CD14-positive monocyte (primary cell): ENCODE measurements around the gene NKAIN2. TPM values are rescaled to one million over a fixed set of nuclear protein-coding genes. Genes with fewer than 3 reads are reported as not detected.

Experiments used
- DNase-seq, 3 donors: peaks; one replicate each; pipeline ENCODE4 v3.0.0-alpha.2; 2011 to 2022
- H2AFZ ChIP-seq: 2 replicates; pipeline ENCODE4 v1.6.0; 2012; ENCODE audit warnings: mild to moderate bottlenecking, low read depth, low read length, inconsistent platforms; ENCODE audit not compliant: insufficient read depth, poor library complexity, severe bottlenecking
- H3K27ac ChIP-seq, 2 donors: 1 replicate in 1 of 2; 2 replicates in 1 of 2; pipeline ENCODE4 v1.5.1; 2012 to 2013; ENCODE audit warnings: low read length in 2 of 2, control low read depth in 1 of 2, inconsistent platforms in 1 of 2, low read depth in 1 of 2, mild to moderate bottlenecking in 1 of 2
- H3K27me3 ChIP-seq, 2 donors: one replicate each; pipeline versions ENCODE4 v1.6.0 to v1.6.1; 2011 to 2013; ENCODE audit warnings: low read length in 2 of 2; ENCODE audit not compliant: control insufficient read depth in 2 of 2, insufficient read depth in 2 of 2
- H3K36me3 ChIP-seq, 2 donors: replicated peaks in 1 of 2; 1 replicate in 1 of 2; 2 replicates in 1 of 2; pipeline versions ENCODE4 v1.5.1 to v1.6.1; 2012 to 2013; ENCODE audit warnings: low read length in 2 of 2, control low read depth in 1 of 2, inconsistent platforms in 1 of 2, mild to moderate bottlenecking in 1 of 2; ENCODE audit not compliant: insufficient read depth in 2 of 2, control insufficient read depth in 1 of 2
- H3K4me1 ChIP-seq, 2 donors: 1 replicate in 1 of 2; 2 replicates in 1 of 2; pipeline versions ENCODE4 v1.5.1 to v1.6.1; 2012 to 2013; ENCODE audit warnings: low read length in 2 of 2, control low read depth in 1 of 2, inconsistent platforms in 1 of 2, mild to moderate bottlenecking in 1 of 2, moderate library complexity in 1 of 2; ENCODE audit not compliant: insufficient read depth in 2 of 2, control insufficient read depth in 1 of 2
- H3K4me2 ChIP-seq: replicated peaks from 2 replicates; pipeline ENCODE3; 2012; ENCODE audit warnings: low read length, moderate library complexity, mild to moderate bottlenecking; ENCODE audit not compliant: poor library complexity, severe bottlenecking; ENCODE audit errors: extremely low read depth
- H3K4me3 ChIP-seq, 3 experiments: fragments of 200-600 bp in 1 of 3; sonication (generic) in 1 of 3; replicated peaks in 1 of 3; 1 replicate in 2 of 3; 2 replicates in 1 of 3; pipeline ENCODE4 v1.5.1; 2011 to 2013; ENCODE audit warnings: low read length in 3 of 3, mild to moderate bottlenecking in 3 of 3, control low read depth in 2 of 3, low read depth in 2 of 3, inconsistent platforms in 1 of 3, moderate library complexity in 1 of 3
- H3K79me2 ChIP-seq: 2 replicates; pipeline ENCODE4 v1.6.0; 2012; ENCODE audit warnings: mild to moderate bottlenecking, control low read depth, inconsistent platforms, low read length, moderate library complexity; ENCODE audit not compliant: insufficient read depth
- H3K9ac ChIP-seq: 2 replicates; pipeline ENCODE4 v1.6.0; 2017; ENCODE audit warnings: low read length, mild to moderate bottlenecking; ENCODE audit not compliant: insufficient read depth, poor library complexity, severe bottlenecking
- H3K9me3 ChIP-seq, 2 donors: replicated peaks in 1 of 2; 1 replicate in 1 of 2; 2 replicates in 1 of 2; pipeline versions ENCODE4 v1.5.1 to v1.6.1; 2012 to 2013; ENCODE audit warnings: low read length in 2 of 2, control low read depth in 1 of 2; ENCODE audit not compliant: control insufficient read depth in 1 of 2, insufficient read depth in 1 of 2
- H4K20me1 ChIP-seq: 2 replicates; pipeline ENCODE4 v1.6.0; 2012; ENCODE audit warnings: mild to moderate bottlenecking, low read length, control low read depth, moderate library complexity; ENCODE audit not compliant: insufficient read depth
- H3K27ac Mint-ChIP-seq, 7 donors: one replicate each; pipeline ENCODE4 v1.8.0; 2020; ENCODE audit warnings: mild to moderate bottlenecking in 7 of 7, mixed read lengths in 7 of 7, moderate library complexity in 6 of 7, inconsistent platforms in 2 of 7
- H3K27me3 Mint-ChIP-seq, 3 donors: one replicate each; pipeline ENCODE4 v1.8.0; 2021 to 2022; ENCODE audit warnings: low read depth in 3 of 3, mild to moderate bottlenecking in 3 of 3, mixed read lengths in 3 of 3, moderate library complexity in 3 of 3, inconsistent platforms in 1 of 3
- H3K36me3 Mint-ChIP-seq, 2 donors: one replicate each; pipeline ENCODE4 v1.8.0; 2020; ENCODE audit warnings: mixed read lengths in 2 of 2, inconsistent platforms in 1 of 2, mild to moderate bottlenecking in 1 of 2
- H3K4me1 Mint-ChIP-seq: one replicate; pipeline ENCODE4 v1.8.0; 2020; ENCODE audit warnings: mild to moderate bottlenecking, mixed read lengths
- H3K4me3 Mint-ChIP-seq, 2 donors: one replicate each; pipeline ENCODE4 v1.8.0; 2020; ENCODE audit warnings: mild to moderate bottlenecking in 2 of 2, mixed read lengths in 2 of 2, moderate library complexity in 1 of 2
- H3K9me3 Mint-ChIP-seq, 7 donors: one replicate each; pipeline ENCODE4 v1.8.0; 2020 to 2022; ENCODE audit warnings: mixed read lengths in 7 of 7, mild to moderate bottlenecking in 6 of 7, moderate library complexity in 6 of 7, inconsistent platforms in 2 of 7
- WGBS: methylation state at CpG from one replicate; pipeline ENCODE4 v1.1.5; 2013; ENCODE audit warnings: missing lambda C conversion rate; ENCODE audit not compliant: insufficient coverage; 5-methylcytosine and 5-hydroxymethylcytosine counted together
- intact Hi-C, 2 donors: fragments of 100-400 bp; cut with micrococcal nuclease; formaldehyde crosslinking; loops; one replicate each; pipeline versions ENCODE4 v1.15.0 to v1.15.1; 2023
- polyA plus RNA-seq, 3 donors: library from polyadenylated mRNA; depleted of rRNA in 1 of 3; unstranded in 2 of 3; stranded (reverse) in 1 of 3; fragments of 300-500 nt in 2 of 3; fragments of >200 nt in 1 of 3; fragmentation: Illumina TruSeq in 2 of 3; gene quantifications; 1 replicate in 2 of 3; 2 replicates in 1 of 3; pipeline ENCODE4 v1.2.3, GENCODE V29; 2012 to 2021
- TF ChIP-seq, protein P1 (sequence below): fragments of 200-600 bp; IDR thresholded peaks from one replicate; pipeline ENCODE4 v1.8.0; 2022; ENCODE audit warnings: antibody characterized with exemption, mild to moderate bottlenecking

Gene NKAIN2
- polyA plus RNA-seq, 3 donors, result not detected

DNA sequence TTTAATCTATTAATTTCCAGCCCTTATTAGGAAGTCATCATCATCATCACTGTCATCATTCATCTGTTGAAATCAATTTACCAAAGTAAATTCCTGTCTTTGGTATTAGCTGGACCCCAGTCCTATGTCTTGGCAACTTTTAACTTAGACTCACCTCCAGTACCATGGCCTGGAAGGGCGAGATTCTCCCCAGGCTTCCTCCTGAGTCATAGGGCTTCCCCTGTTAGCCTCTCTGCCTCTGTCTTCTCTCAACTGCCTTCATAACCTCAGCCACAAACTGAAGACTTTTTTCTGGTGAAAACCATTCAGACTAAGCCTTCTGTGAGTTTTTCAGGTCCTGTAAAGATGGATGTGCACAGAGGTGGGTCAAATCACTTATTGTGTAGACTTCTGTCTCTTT lies 95.0 kb downstream of the NKAIN2 start:
- H3K4me3 Mint-ChIP-seq, result no peak overlapping the region
- no peaks in the 10 kb centered on the region for H3K9me3 ChIP-seq
- H3K9ac ChIP-seq, result no peak overlapping the region
- H3K36me3 ChIP-seq, result no peaks in the 10 kb centered on the region
- 33% methylated on average over 1 of the region's 1 CpG for WGBS
- H3K27me3 ChIP-seq, result no peaks in the 10 kb centered on the region
- intact Hi-C loops, result no loop called here
- peaks cover 0 to 2% (median 0%) of the 10 kb centered on the region in 3 donors for H3K27me3 Mint-ChIP-seq
- no peak overlapping the region for H3K4me2 ChIP-seq
- no peaks in the 10 kb centered on the region for H3K4me1 Mint-ChIP-seq
- TF ChIP-seq, protein P1, sequence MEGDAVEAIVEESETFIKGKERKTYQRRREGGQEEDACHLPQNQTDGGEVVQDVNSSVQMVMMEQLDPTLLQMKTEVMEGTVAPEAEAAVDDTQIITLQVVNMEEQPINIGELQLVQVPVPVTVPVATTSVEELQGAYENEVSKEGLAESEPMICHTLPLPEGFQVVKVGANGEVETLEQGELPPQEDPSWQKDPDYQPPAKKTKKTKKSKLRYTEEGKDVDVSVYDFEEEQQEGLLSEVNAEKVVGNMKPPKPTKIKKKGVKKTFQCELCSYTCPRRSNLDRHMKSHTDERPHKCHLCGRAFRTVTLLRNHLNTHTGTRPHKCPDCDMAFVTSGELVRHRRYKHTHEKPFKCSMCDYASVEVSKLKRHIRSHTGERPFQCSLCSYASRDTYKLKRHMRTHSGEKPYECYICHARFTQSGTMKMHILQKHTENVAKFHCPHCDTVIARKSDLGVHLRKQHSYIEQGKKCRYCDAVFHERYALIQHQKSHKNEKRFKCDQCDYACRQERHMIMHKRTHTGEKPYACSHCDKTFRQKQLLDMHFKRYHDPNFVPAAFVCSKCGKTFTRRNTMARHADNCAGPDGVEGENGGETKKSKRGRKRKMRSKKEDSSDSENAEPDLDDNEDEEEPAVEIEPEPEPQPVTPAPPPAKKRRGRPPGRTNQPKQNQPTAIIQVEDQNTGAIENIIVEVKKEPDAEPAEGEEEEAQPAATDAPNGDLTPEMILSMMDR, result no peak
- H3K4me1 ChIP-seq, result no peaks in the 10 kb centered on the region
- peaks cover 0 to 2% (median 0%) of the 10 kb centered on the region in 7 donors for H3K9me3 Mint-ChIP-seq
- H4K20me1 ChIP-seq, result no peaks in the 10 kb centered on the region
- no peak overlapping the region for H3K27ac ChIP-seq
- H3K79me2 ChIP-seq, result no peaks in the 10 kb centered on the region
- no peak overlapping the region for H2AFZ ChIP-seq
- H3K27ac Mint-ChIP-seq, result no peak overlapping the region
- H3K36me3 Mint-ChIP-seq, result no peaks in the 10 kb centered on the region
- H3K4me3 ChIP-seq, result no peak overlapping the region
- no peak for DNase-seq

DNA sequence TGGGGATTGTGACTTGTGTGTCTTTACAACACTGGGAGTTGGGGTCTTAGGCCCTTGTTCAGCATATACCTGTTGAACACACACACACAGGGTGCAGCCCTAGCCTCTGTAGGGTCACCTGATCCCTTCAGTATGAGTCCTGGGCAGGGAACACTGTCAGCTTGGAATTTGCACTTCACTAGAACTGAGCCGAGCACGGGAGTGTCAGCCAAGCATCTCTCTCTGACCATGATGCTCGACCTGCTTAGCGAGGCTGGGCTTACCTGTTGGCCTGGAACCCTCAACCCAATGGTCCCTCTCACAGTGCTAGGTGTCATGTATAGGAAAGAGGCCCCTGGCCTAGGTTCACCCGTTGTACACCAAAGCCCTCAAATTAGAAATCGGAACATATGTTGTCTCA lies 96.1 kb downstream of the NKAIN2 start:
- no peaks in the 10 kb centered on the region for H3K27me3 ChIP-seq
- H3K9ac ChIP-seq, result no peak overlapping the region
- peaks cover 0 to 2% (median 0%) of the 10 kb centered on the region in 3 donors for H3K27me3 Mint-ChIP-seq
- H3K4me3 ChIP-seq, result no peak overlapping the region
- no peaks in the 10 kb centered on the region for H4K20me1 ChIP-seq
- no peak for DNase-seq
- no peak overlapping the region for H2AFZ ChIP-seq
- no peaks in the 10 kb centered on the region for H3K79me2 ChIP-seq
- TF ChIP-seq, protein P1, result no peak
- no peaks in the 10 kb centered on the region for H3K9me3 ChIP-seq
- no peaks in the 10 kb centered on the region for H3K4me1 Mint-ChIP-seq
- H3K4me3 Mint-ChIP-seq, result no peak overlapping the region
- H3K27ac ChIP-seq, result no peak overlapping the region
- no peaks in the 10 kb centered on the region for H3K4me1 ChIP-seq
- no peaks in the 10 kb centered on the region for H3K36me3 Mint-ChIP-seq
- H3K36me3 ChIP-seq, result no peaks in the 10 kb centered on the region
- H3K27ac Mint-ChIP-seq, result no peak overlapping the region
- intact Hi-C loops, result no loop called here
- WGBS, result 100% methylated on average over 4 of the region's 6 CpGs
- H3K4me2 ChIP-seq, result no peak overlapping the region
- peaks cover 0 to 2% (median 0%) of the 10 kb centered on the region in 7 donors for H3K9me3 Mint-ChIP-seq
